SH-SY5Y (cell line): ENCODE measurements around the gene SLC39A10.

Source experiments
- GATA2 ChIP-seq: IDR thresholded peaks from 2 replicates; pipeline ENCODE4 v1.6.1; 2011; ENCODE audit warnings: mild to moderate bottlenecking, low read depth, low read length
- GATA3 ChIP-seq: IDR thresholded peaks from 2 replicates; pipeline ENCODE4 v1.6.1; 2011; ENCODE audit warnings: low read depth, mild to moderate bottlenecking, low read length, moderate library complexity

DNA sequence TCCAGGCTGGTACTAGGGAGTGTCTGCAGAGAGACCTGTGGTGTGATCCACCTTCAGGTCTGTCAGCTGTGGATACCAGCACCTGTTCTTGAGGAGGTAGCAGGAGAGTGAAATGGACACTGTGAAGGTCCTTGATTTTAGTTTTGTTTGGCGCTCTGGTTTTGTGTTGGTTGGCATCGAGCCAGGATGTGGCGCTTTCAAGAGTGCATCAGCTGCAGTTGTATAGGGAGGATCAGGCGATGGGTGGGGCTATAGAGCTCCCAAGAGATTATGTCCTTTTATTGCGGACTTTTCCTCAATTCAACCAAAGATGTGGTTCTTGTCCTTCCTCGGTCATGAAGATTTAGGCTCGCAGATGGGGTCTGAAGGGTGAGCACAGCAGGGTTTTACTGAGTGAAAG lies 37.5 kb downstream of the SLC39A10 start:
- TF ChIP-seq GATA2 (no peak), GATA3 (no peak)
